Measurements from ENCODE around the gene ATRN. TPM values are rescaled to one million over a fixed set of nuclear protein-coding genes. Genes with fewer than 3 reads are reported as not detected.

Gene ATRN
- total RNA-seq, 1 donor from 2014 or later = 11.8 TPM

DNA sequence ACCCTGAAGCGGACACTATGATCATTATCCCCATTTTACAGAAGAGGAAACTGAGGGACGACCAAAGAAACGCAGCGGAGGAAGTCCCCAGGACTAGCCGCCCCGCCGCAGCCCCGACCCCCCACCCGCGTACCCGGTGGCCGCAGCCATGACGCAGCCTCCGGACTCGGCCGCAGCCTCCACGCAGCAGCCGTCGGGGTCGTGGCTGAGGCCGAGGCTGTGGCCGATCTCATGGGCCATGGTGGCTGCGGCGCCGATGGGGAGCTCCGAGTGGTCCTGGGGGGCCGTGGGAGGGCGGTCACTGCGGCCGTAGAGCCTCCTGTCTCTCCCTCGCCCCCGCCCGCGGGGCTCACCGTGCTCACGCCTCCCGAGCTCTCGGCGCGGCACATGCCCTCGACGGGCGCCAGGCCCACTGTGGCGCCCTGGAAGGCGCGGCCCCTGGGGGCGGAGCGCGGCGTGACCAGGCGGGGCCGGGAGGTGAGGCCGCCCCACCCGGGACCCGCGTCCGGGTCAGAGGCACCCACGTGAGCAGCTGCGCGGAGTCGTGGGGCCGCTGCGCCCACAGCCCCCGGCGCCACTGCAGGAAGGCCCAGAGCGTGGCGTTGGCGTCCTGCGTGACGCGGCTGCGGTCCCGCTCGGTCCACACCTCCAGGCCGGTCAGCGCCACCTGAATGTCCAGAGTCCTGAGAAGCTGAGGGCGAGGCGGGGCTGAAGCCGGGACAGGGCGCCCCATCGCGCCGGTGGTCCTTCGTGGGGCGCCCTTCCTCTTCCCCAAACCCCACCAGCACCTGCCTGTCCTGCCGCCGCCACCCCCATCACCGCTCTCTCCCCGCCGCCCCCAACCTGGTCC is 202.6 kb downstream of the ATRN start:
- Mint-ChIP-seq H3K27me3 (peaks cover 55% of the 10 kb centered on the region), H3K4me1 (peaks cover 4% of the 10 kb centered on the region), H3K4me3 (no peak overlapping the region), H3K36me3 (ENCODE audit: low read depth) (no peaks in the 10 kb centered on the region), H3K9me3 (no peaks in the 10 kb centered on the region), H3K27ac (no peak overlapping the region)
- DNase-seq = no peak
- intact Hi-C loops (cut with micrococcal nuclease) = loop anchor here (10.0 kb wide), 2 partner anchors 101 to 411 kb away; no protein-coding TSS in a partner anchor

- no peak overlapping the region for H3K27ac Mint-ChIP-seq
- intact Hi-C loops (cut with micrococcal nuclease) = loop anchor here (10.0 kb wide), 2 partner anchors 100 to 410 kb away; no protein-coding TSS in a partner anchor
- peaks cover 57% of the 10 kb centered on the region for H3K27me3 Mint-ChIP-seq
Measured at GRCh38 chr20:3674447-3674846, 203.6 kb downstream of the ATRN start.

GRCh38 chr20:3674995-3675900 is 204.4 kb downstream of the ATRN start:
- Mint-ChIP-seq H3K9me3 (no peaks in the 10 kb centered on the region), H3K27me3 (peaks cover 56% of the 10 kb centered on the region), H3K4me1 (peaks cover 4% of the 10 kb centered on the region), H3K27ac (no peak overlapping the region), H3K4me3 (no peak overlapping the region), H3K36me3 (ENCODE audit: low read depth) (no peaks in the 10 kb centered on the region)
- intact Hi-C loops (cut with micrococcal nuclease) = loop anchor here (10.0 kb wide), 2 partner anchors 100 to 410 kb away; no protein-coding TSS in a partner anchor
- no peak for DNase-seq

More at GRCh38 chr20:3674447-3674846, 203.6 kb downstream of the ATRN start:
- DNase-seq = no peak
- Mint-ChIP-seq H3K4me3 (no peak overlapping the region), H3K9me3 (no peaks in the 10 kb centered on the region), H3K36me3 (ENCODE audit: low read depth) (no peaks in the 10 kb centered on the region), H3K4me1 (peaks cover 4% of the 10 kb centered on the region)

DNA sequence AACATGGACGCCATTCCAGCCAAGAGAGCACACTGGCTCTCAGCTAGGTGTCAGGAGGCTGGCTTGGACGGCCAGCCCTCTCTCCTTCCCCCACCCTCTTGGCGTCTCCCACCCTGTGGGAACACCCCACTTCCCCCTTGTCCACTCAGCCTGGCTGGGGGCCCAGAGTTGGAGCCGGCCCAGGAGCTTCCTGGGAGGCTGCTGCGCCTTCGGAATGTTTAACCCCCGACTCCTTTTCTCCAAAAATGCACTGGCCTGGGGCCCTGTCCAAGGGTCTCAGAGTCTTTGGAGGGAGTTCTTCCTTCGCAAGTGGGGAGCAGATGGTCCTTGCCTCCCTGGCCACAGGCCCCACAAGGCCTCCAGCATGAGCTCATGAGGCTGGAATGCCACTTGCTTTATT is 206.9 kb downstream of the ATRN start:
- H3K27me3 Mint-ChIP-seq = peaks cover 56% of the 10 kb centered on the region
- peaks cover 2% of the 10 kb centered on the region for H3K4me1 Mint-ChIP-seq
- H3K4me3 Mint-ChIP-seq = no peak overlapping the region
- no peaks in the 10 kb centered on the region for H3K36me3 Mint-ChIP-seq (ENCODE audit: low read depth)
- no peaks in the 10 kb centered on the region for H3K9me3 Mint-ChIP-seq
- H3K27ac Mint-ChIP-seq = no peak overlapping the region
- intact Hi-C loops (cut with micrococcal nuclease) = loop anchor here (2.0 to 10.0 kb wide), 3 partner anchors 33 to 407 kb away; no protein-coding TSS in a partner anchor
- no peak for DNase-seq

GRCh38 chr20:3678198-3678597 is 207.4 kb downstream of the ATRN start:
- Mint-ChIP-seq H3K27ac (no peak overlapping the region), H3K36me3 (ENCODE audit: low read depth) (no peaks in the 10 kb centered on the region), H3K27me3 (peaks cover 56% of the 10 kb centered on the region), H3K4me3 (no peak overlapping the region), H3K4me1 (peaks cover 2% of the 10 kb centered on the region), H3K9me3 (no peaks in the 10 kb centered on the region)
- no peak for DNase-seq
- intact Hi-C loops (cut with micrococcal nuclease) = loop anchor here (10.0 kb wide), 2 partner anchors 97 to 407 kb away; no protein-coding TSS in a partner anchor

DNA sequence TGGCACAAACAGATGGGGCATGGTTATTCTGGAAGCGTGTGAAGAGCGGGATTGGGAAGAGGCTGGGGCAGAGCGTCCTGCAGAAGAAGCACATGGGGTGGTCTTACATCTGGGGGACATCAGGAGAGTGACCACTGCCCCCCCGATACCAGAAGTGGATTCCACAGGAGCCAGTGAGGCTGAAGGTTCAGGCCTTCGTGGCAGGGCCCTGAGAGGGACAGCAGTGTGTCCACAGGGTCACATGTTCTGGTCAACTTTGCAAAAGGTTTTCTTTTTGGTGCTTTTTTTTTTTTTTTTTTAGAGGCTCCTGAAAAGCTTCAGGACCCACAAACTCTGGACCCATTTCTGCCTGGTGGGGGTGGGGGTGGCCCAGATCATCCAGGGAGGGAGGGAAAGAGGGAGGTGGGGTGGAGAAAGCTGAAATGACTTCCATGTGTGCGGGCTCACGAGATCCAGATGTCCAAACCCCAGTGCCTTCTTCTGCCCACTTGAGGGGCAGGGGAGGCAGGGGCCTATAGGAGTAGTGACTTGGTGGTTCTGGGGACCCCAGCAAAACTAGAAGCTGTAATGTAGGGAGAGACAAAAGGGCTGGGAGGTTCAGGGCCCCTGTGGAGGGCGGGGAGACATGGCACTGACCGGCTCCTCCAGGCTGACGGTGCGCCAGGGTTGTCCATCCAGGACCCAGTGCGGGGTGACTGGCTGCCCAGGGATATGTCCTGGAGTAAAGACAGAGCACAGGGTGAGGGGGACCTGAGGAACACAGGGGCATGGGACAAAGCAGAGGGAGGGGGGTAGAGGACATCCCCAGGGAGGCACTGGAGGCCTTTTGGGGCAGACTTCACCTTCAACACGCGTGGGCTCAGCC is 208.3 kb downstream of the ATRN start:
- intact Hi-C loops (cut with micrococcal nuclease) = loop anchor here (10.0 kb wide), 2 partner anchors 96 to 406 kb away; no protein-coding TSS in a partner anchor
- H3K27ac Mint-ChIP-seq = no peak overlapping the region
- no peak overlapping the region for H3K4me3 Mint-ChIP-seq
- H3K9me3 Mint-ChIP-seq = no peaks in the 10 kb centered on the region
- H3K36me3 Mint-ChIP-seq (ENCODE audit: low read depth) = no peaks in the 10 kb centered on the region
- H3K4me1 Mint-ChIP-seq = peaks cover 2% of the 10 kb centered on the region
- peaks cover 60% of the 10 kb centered on the region for H3K27me3 Mint-ChIP-seq
- no peak for DNase-seq

GRCh38 chr20:3679749-3680700 is 209.2 kb downstream of the ATRN start:
- no peak overlapping the region for H3K27ac Mint-ChIP-seq
- H3K4me3 Mint-ChIP-seq = no peak overlapping the region
- peaks cover 2% of the 10 kb centered on the region for H3K4me1 Mint-ChIP-seq
- H3K9me3 Mint-ChIP-seq = no peaks in the 10 kb centered on the region
- peaks cover 59% of the 10 kb centered on the region for H3K27me3 Mint-ChIP-seq
- no peak for DNase-seq
- intact Hi-C loops (cut with micrococcal nuclease) = loop anchor here (10.0 kb wide), 2 partner anchors 95 to 405 kb away; no protein-coding TSS in a partner anchor
- H3K36me3 Mint-ChIP-seq (ENCODE audit: low read depth) = no peaks in the 10 kb centered on the region

DNA sequence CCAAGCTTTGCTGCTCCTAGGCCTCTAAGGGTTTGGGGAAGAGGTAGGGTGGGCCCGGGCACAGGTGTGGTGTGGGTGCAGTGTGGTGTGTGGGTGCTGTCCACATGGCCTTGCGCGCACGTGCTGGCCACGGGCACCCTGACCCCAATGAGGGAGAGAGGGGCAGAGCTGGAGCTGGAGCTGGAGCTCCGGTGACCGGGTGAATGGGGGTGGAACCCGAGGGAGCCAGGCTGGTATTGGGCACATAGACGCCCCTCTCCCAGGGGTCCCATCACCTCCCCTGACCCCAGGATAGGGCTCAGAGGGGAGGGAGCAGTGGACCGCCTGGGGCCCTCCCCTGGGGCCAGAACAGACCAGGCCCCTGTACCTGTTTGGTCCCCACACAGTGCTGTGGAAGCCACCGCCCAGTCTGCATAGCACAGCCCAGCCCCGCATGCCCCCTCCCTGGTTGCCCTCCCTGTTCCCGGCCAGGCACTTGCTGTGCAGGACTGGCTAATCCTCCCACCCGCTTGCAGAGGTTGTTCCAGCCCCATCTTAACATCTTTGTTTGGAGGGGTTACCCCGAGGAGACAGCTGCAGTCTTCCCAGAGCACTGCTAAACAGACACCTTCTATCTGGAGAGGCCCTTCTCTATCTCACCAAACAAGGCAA is 210.0 kb downstream of the ATRN start:
- intact Hi-C loops (cut with micrococcal nuclease) = no loop called here
- H3K4me3 Mint-ChIP-seq = no peak overlapping the region
- DNase-seq = no peak
- no peaks in the 10 kb centered on the region for H3K9me3 Mint-ChIP-seq
- no peaks in the 10 kb centered on the region for H3K36me3 Mint-ChIP-seq (ENCODE audit: low read depth)
- no peak overlapping the region for H3K27ac Mint-ChIP-seq
- H3K27me3 Mint-ChIP-seq = peaks cover 54% of the 10 kb centered on the region
- H3K4me1 Mint-ChIP-seq = peaks cover 2% of the 10 kb centered on the region

- no peak for DNase-seq
- Mint-ChIP-seq H3K36me3 (ENCODE audit: low read depth) (no peaks in the 10 kb centered on the region), H3K27ac (no peak overlapping the region), H3K4me1 (peaks cover 2% of the 10 kb centered on the region), H3K27me3 (peaks cover 50% of the 10 kb centered on the region), H3K9me3 (no peaks in the 10 kb centered on the region), H3K4me3 (no peak overlapping the region)
- intact Hi-C loops (cut with micrococcal nuclease) = no loop called here
Measured at GRCh38 chr20:3681352-3681930, 210.6 kb downstream of the ATRN start.

- H3K4me1 Mint-ChIP-seq = no peaks in the 10 kb centered on the region
Measured at GRCh38 chr20:3681931-3682781, 211.3 kb downstream of the ATRN start, which contains the start of gene ADAM33. Gene ADAM33 (minus strand): TSS chr20:3682010. CDS start chr20:3682004, 6 bp downstream.

GRCh38 chr20:3685341-3685740 is 214.5 kb downstream of the ATRN start:
- intact Hi-C loops (cut with micrococcal nuclease) = no loop called here
- no peaks in the 10 kb centered on the region for H3K4me1 Mint-ChIP-seq
- H3K27ac Mint-ChIP-seq = no peak overlapping the region
- no peaks in the 10 kb centered on the region for H3K36me3 Mint-ChIP-seq (ENCODE audit: low read depth)
- no peak overlapping the region for H3K4me3 Mint-ChIP-seq
- H3K9me3 Mint-ChIP-seq = no peaks in the 10 kb centered on the region
- peaks cover 37% of the 10 kb centered on the region for H3K27me3 Mint-ChIP-seq
- DNase-seq = no peak

More at GRCh38 chr20:3681931-3682781, 211.3 kb downstream of the ATRN start, which contains the start of gene ADAM33:
- Mint-ChIP-seq H3K27me3 (peaks cover 51% of the 10 kb centered on the region), H3K9me3 (no peaks in the 10 kb centered on the region), H3K36me3 (ENCODE audit: low read depth) (no peaks in the 10 kb centered on the region), H3K4me3 (no peak within 1 kb of the TSS), H3K27ac (no peak within 1 kb of the TSS)
- DNase-seq = no peak
- intact Hi-C loops (cut with micrococcal nuclease) = no loop called here
